HG03097 (cell line): ENCODE measurements around the gene ANKRD13D.

Experiments
- ATAC-seq: cut with Tn5 transposase; IDR thresholded peaks from one replicate; pipeline ENCODE4 v1.9.1; 2021; ENCODE audit not compliant: unreplicated experiment, low FRiP score

ANKRD13D gene

DNA sequence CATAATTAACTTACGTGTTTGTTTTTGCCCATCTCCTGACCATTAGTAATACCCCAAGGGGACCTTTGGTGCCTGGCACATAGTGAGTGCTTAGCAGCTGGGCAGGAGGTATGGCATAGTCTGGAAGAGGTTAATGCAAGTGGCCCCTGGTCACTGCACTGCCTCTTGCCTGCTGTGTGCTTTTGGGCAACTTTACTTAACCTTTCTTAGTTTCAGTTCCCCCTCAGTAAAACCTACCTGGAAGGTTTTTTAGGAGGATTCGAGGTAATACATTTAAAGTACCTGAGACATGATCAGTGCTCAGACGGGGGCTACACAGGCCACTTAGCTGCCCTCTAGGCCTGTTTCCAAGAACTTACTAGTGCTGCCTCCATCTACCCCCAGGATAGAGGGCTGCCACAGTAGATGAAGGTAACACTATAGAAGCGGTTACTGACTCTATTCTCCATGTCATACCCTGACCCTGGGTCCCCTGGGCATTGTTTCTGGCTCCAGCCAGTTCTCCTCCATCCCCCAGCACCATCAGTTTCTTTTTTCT is 60.9 kb downstream of the ANKRD13D start:
- ATAC-seq: no peak

DNA sequence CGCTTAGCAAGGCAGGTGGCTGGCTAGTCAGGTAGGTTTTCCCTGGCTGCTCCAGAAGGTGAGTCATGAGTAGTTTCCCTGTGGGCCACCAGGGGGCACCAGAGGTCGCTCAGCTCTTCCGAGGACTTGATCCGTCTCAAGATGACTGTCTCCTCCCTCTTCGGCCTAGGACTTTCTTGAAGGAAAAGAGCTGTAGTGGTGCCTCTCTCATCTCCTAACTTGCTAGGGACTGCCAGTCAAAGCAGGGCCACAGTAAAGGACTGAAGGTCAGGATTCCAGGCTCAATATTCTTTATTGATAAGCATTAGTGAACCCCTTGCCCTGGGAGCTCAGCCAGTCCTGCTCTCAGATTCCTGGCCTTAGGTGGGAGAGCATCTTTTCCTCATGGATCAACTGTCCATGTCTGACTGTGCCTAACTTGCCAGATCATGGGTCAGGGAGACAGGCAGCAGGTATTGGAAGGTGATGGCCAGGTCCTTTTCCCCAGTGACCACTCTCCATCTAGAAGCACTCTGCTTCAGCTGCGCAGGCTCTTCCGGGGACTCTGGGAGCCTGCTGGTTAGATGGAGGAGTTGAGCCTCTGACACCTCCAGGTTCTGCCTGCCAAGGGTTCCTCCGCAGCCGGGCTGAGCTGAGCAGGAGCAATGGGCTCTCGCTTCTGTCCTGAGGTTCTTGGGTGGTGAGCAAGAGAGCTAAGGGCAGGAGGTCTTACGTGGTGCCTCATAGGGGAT is 62.3 kb downstream of the ANKRD13D start:
- ATAC-seq: no peak
